H1 (cell line): ENCODE results near the gene COCH. TPM values are rescaled to one million over a fixed set of nuclear protein-coding genes. Genes with fewer than 3 reads are reported as not detected.

Source experiments
- CTCF ChIA-PET: fragments of 300-600 bp; sonication (Branson Sonifier 250); formaldehyde crosslinking; loops from one replicate; lab custom pipeline; 2021; ENCODE audit not compliant: partially characterized antibody; lab: Charles Lee
- POLR2A ChIA-PET: fragments of 300-600 bp; sonication (Branson Sonifier 250); formaldehyde crosslinking; loops from one replicate; lab custom pipeline; 2021; ENCODE audit warnings: inconsistent platforms; ENCODE audit not compliant: partially characterized antibody; lab: Charles Lee
- DNase-seq, 2 experiments: peaks; one replicate each; pipeline versions ENCODE4 v3.0.0 to v3.0.0-alpha.2; 2010 to 2022; ENCODE audit warnings: low spot score in 2 of 2, low read depth in 1 of 2, mixed read lengths in 1 of 2
- FAIRE-seq: peaks from 2 replicates; lab custom pipeline; 2011; peaks lifted over from hg19 to GRCh38; lab: Jason Lieb, UNC
- H2AFZ ChIP-seq: 2 replicates; pipeline ENCODE4 v1.8.1; 2012; ENCODE audit warnings: low read length, inconsistent platforms
- H2AK5ac ChIP-seq: 2 replicates; pipeline ENCODE4 v1.6.1; 2013; ENCODE audit warnings: low read depth, low read length
- H2BK120ac ChIP-seq: replicated peaks from 2 replicates; pipeline ENCODE3; 2013; ENCODE audit warnings: low read depth, low read length, inconsistent platforms
- H2BK12ac ChIP-seq: 2 replicates; pipeline ENCODE4 v1.6.1; 2013; ENCODE audit warnings: low read depth, low read length
- H2BK15ac ChIP-seq: 2 replicates; pipeline ENCODE4 v1.6.1; 2013; ENCODE audit warnings: low read length
- H2BK20ac ChIP-seq: 2 replicates; pipeline ENCODE4 v1.6.1; 2013; ENCODE audit warnings: low read length
- H2BK5ac ChIP-seq: 2 replicates; pipeline ENCODE4 v1.6.1; 2013; ENCODE audit warnings: low read depth, low read length
- H3K14ac ChIP-seq: 2 replicates; pipeline ENCODE4 v1.6.1; 2013; ENCODE audit warnings: inconsistent platforms; ENCODE audit not compliant: insufficient read length
- H3K18ac ChIP-seq: 2 replicates; pipeline ENCODE4 v1.6.1; 2013; ENCODE audit warnings: low read length; ENCODE audit errors: extremely low read depth
- H3K23ac ChIP-seq: 2 replicates; pipeline ENCODE4 v1.6.1; 2013; ENCODE audit warnings: inconsistent platforms; ENCODE audit not compliant: insufficient read length
- H3K23me2 ChIP-seq: 2 replicates; pipeline ENCODE4 v1.6.1; 2013; ENCODE audit warnings: low read depth, low read length
- H3K27ac ChIP-seq: 2 replicates; pipeline ENCODE4 v1.6.1; 2011; ENCODE audit warnings: low read depth, low read length, inconsistent platforms
- H3K27me3 ChIP-seq, 4 experiments: replicated peaks in 1 of 4; 1 replicate in 1 of 4; 2 replicates in 3 of 4; pipeline versions ENCODE4 v1.6.1 to v1.8.1; 2011 to 2013; ENCODE audit warnings: low read length in 3 of 4, mild to moderate bottlenecking in 3 of 4, inconsistent platforms in 2 of 4, mixed read lengths in 2 of 4, moderate library complexity in 1 of 4; ENCODE audit not compliant: control insufficient read depth in 3 of 4, insufficient read depth in 3 of 4; ENCODE audit errors: extremely low read depth in 1 of 4
- H3K36me3 ChIP-seq, 4 experiments: 2 replicates each; pipeline versions ENCODE4 v1.6.1 to v1.8.1; 2011 to 2013; ENCODE audit warnings: mild to moderate bottlenecking in 4 of 4, low read length in 3 of 4, moderate library complexity in 2 of 4, control low read depth in 1 of 4, inconsistent platforms in 1 of 4; ENCODE audit not compliant: insufficient read depth in 4 of 4, control insufficient read depth in 2 of 4
- H3K4ac ChIP-seq: replicated peaks from 2 replicates; pipeline ENCODE3; 2013; ENCODE audit warnings: low read length, low read depth, mixed read lengths, inconsistent platforms; ENCODE audit not compliant: insufficient read length
- H3K4me1 ChIP-seq, 4 experiments: replicated peaks in 1 of 4; 1 replicate in 1 of 4; 2 replicates in 3 of 4; pipeline versions ENCODE4 v1.6.1 to v1.8.1; 2011 to 2013; ENCODE audit warnings: low read length in 3 of 4, inconsistent platforms in 2 of 4, mixed read lengths in 1 of 4; ENCODE audit not compliant: insufficient read depth in 4 of 4, control insufficient read depth in 3 of 4
- H3K4me2 ChIP-seq, 2 experiments: 2 replicates each; pipeline versions ENCODE4 v1.6.1 to v1.8.1; 2011 to 2013; ENCODE audit warnings: low read depth in 2 of 2, low read length in 2 of 2, control low read depth in 1 of 2, inconsistent platforms in 1 of 2, mild to moderate bottlenecking in 1 of 2; ENCODE audit not compliant: insufficient read depth in 1 of 2
- H3K4me3 ChIP-seq, 4 experiments: fragments of 200-600, 300-600 bp in 1 of 4; sonication (generic), shearing (Covaris generic), sonication (Bioruptor Twin) in 1 of 4; 2 replicates each; pipeline versions ENCODE4 v1.5.1 to v1.8.1; 2011 to 2016; ENCODE audit warnings: low read length in 4 of 4, low read depth in 3 of 4, control low read depth in 2 of 4, inconsistent platforms in 2 of 4, mild to moderate bottlenecking in 2 of 4, mixed read lengths in 1 of 4, moderate library complexity in 1 of 4; ENCODE audit not compliant: insufficient read depth in 2 of 4; ENCODE audit errors: extremely low read depth in 1 of 4
- H3K56ac ChIP-seq: replicated peaks from 2 replicates; pipeline ENCODE3; 2013; ENCODE audit warnings: low read depth, mild to moderate bottlenecking, mixed read lengths, low read length, inconsistent platforms; ENCODE audit not compliant: insufficient read length
- H3K79me1 ChIP-seq: 2 replicates; pipeline ENCODE4 v1.6.1; 2013; ENCODE audit warnings: low read depth, low read length, control low read depth
- H3K79me2 ChIP-seq, 2 experiments: 2 replicates each; pipeline versions ENCODE4 v1.6.1 to v1.8.1; 2012 to 2013; ENCODE audit warnings: low read length in 2 of 2, mild to moderate bottlenecking in 2 of 2, inconsistent platforms in 1 of 2; ENCODE audit not compliant: insufficient read depth in 2 of 2, control insufficient read depth in 1 of 2
- H3K9ac ChIP-seq, 4 experiments: replicated peaks in 1 of 4; 1 replicate in 1 of 4; 2 replicates in 3 of 4; pipeline versions ENCODE4 v1.6.1 to v1.8.1; 2011 to 2013; ENCODE audit warnings: low read depth in 3 of 4, low read length in 3 of 4, control low read depth in 2 of 4, mild to moderate bottlenecking in 2 of 4, moderate library complexity in 2 of 4, inconsistent platforms in 1 of 4; ENCODE audit errors: extremely low read depth in 1 of 4
- H3K9me3 ChIP-seq, 2 experiments: 2 replicates each; pipeline versions ENCODE4 v1.6.1 to v1.8.1; 2012 to 2013; ENCODE audit warnings: mild to moderate bottlenecking in 2 of 2, moderate library complexity in 2 of 2, control low read depth in 1 of 2, inconsistent platforms in 1 of 2, low read depth in 1 of 2, low read length in 1 of 2, mixed read lengths in 1 of 2; ENCODE audit not compliant: insufficient read depth in 2 of 2
- H4K20me1 ChIP-seq, 2 experiments: replicated peaks in 1 of 2; 2 replicates each; pipeline versions ENCODE3 to v1.8.1; 2011 to 2013; ENCODE audit warnings: inconsistent platforms in 2 of 2, low read length in 2 of 2, mild to moderate bottlenecking in 1 of 2; ENCODE audit not compliant: insufficient read depth in 2 of 2, control insufficient read depth in 1 of 2
- H4K5ac ChIP-seq: 2 replicates; pipeline ENCODE4 v1.6.1; 2013; ENCODE audit warnings: low read length, low read depth, mixed read lengths, inconsistent platforms; ENCODE audit not compliant: insufficient read length
- H4K8ac ChIP-seq: 2 replicates; pipeline ENCODE4 v1.8.0; 2013; ENCODE audit warnings: mild to moderate bottlenecking, moderate library complexity, low read length, inconsistent platforms; ENCODE audit not compliant: insufficient read depth; ENCODE audit errors: extremely low read depth
- H4K91ac ChIP-seq: replicated peaks from 2 replicates; pipeline ENCODE3; 2013; ENCODE audit warnings: low read length, mixed read lengths, inconsistent platforms; ENCODE audit not compliant: insufficient read length
- CHD1 ChIP-seq: IDR thresholded peaks from 2 replicates; pipeline ENCODE4 v1.6.1; 2012; ENCODE audit warnings: low read depth, low read length, improper control_type of control experiment
- CHD2 ChIP-seq: IDR thresholded peaks from 2 replicates; pipeline ENCODE4 v1.6.1; 2012; ENCODE audit warnings: low read length, improper control_type of control experiment
- EP300 ChIP-seq, 2 experiments: IDR thresholded peaks; 1 replicate in 1 of 2; 2 replicates in 1 of 2; pipeline ENCODE4 v1.6.1; 2011 to 2012; ENCODE audit warnings: low read depth in 2 of 2, low read length in 2 of 2, mild to moderate bottlenecking in 2 of 2, borderline replicate concordance in 1 of 2, inconsistent platforms in 1 of 2, moderate library complexity in 1 of 2
- EZH2 ChIP-seq: fragments of 200-600 bp; sonication (generic); IDR thresholded peaks from 2 replicates; pipeline ENCODE4 v1.7.1; 2012; ENCODE audit warnings: low read depth, mild to moderate bottlenecking, moderate library complexity, low read length, inconsistent platforms; ENCODE audit not compliant: severe bottlenecking
- HDAC2 ChIP-seq, 2 experiments: fragments of 300-600 bp in 1 of 2; sonication (generic) in 1 of 2; IDR thresholded peaks; 2 replicates each; pipeline ENCODE4 v1.6.1; 2011 to 2012; ENCODE audit warnings: low read depth in 2 of 2, low read length in 2 of 2, mild to moderate bottlenecking in 2 of 2, moderate library complexity in 2 of 2, borderline replicate concordance in 1 of 2, inconsistent platforms in 1 of 2
- KDM1A ChIP-seq: fragments of 200-600, 300-600 bp; sonication (generic); IDR thresholded peaks from 2 replicates; pipeline ENCODE4 v1.7.1; 2016; ENCODE audit warnings: mild to moderate bottlenecking, low read length, borderline replicate concordance
- KDM5A ChIP-seq: fragments of 200-600 bp; IDR thresholded peaks from 2 replicates; pipeline ENCODE4 v1.7.1; 2012; ENCODE audit warnings: mild to moderate bottlenecking, low read length, inconsistent platforms, mixed read lengths
- MAFK ChIP-seq: IDR thresholded peaks from 2 replicates; pipeline ENCODE4 v1.6.1; 2012; ENCODE audit warnings: low read depth, mild to moderate bottlenecking, improper control_type of control experiment, low read length
- MAX ChIP-seq: IDR thresholded peaks from 2 replicates; pipeline ENCODE4 v1.6.1; 2012; ENCODE audit warnings: inconsistent platforms
- RFX5 ChIP-seq: IDR thresholded peaks from 2 replicates; pipeline ENCODE4 v1.6.1; 2011; ENCODE audit warnings: low read depth, low read length, improper control_type of control experiment, borderline replicate concordance
- SAP30 ChIP-seq: fragments of 300-600 bp; sonication (generic); IDR thresholded peaks from 2 replicates; pipeline ENCODE4 v1.7.1; 2012; ENCODE audit warnings: low read length, moderate library complexity, mild to moderate bottlenecking, inconsistent platforms; ENCODE audit not compliant: insufficient read depth, insufficient replicate concordance
- WGBS, 2 experiments: shearing (Covaris generic) in 1 of 2; methylation state at CpG; one replicate each; pipeline versions ENCODE4 v1.1.6 to v1.1.7; 2013 to 2015; ENCODE audit warnings: low lambda C conversion rate in 2 of 2, mixed read lengths in 2 of 2, inconsistent platforms in 1 of 2, low coverage in 1 of 2, missing lambda C conversion rate in 1 of 2; ENCODE audit not compliant: insufficient replicate concordance in 2 of 2, insufficient coverage in 1 of 2, insufficient read length in 1 of 2; ENCODE audit errors: extremely low coverage in 1 of 2, missing lambda C conversion rate in 1 of 2; 5-methylcytosine and 5-hydroxymethylcytosine counted together
- polyA plus RNA-seq, 7 experiments: library from polyadenylated mRNA; depleted of rRNA in 3 of 7; stranded (reverse) in 5 of 7; unstranded in 2 of 7; fragments of >200 nt in 5 of 7; fragments of 200-250 nt in 2 of 7; gene quantifications; 1 replicate in 5 of 7; 2 replicates in 1 of 7; 4 replicates in 1 of 7; pipeline versions ENCODE4 v1.2.1 to v1.2.3, GENCODE V29; 2011 to 2013; ENCODE audit warnings: missing spikeins in 2 of 7, mixed read lengths in 2 of 7
- total RNA-seq: library from RNA; stranded (reverse); fragmentation: NEBNext Ultra II Directional; extraction: Animal tissue kit (Norgen Biotek cat#: 25700); gene quantifications from 2 replicates; pipeline ENCODE4 v1.2.1, GENCODE V29; 2021

Gene COCH
- total and polyA plus RNA-seq, 2 of the 8 experiments (the other 6 are each of a cell fraction or from before 2014, with no cell fraction given), result 12.9 to 30.8 TPM

GRCh38 chr14:30840086-30840779, 34.1 kb upstream of the COCH start:
- 98% methylated on average over 10 of the region's 10 CpGs; no CpG with 5 or more reads in 1 of the 2 experiments for WGBS, 2 experiments
- CTCF ChIA-PET, result interaction anchor here (0.6 to 1.2 kb wide), 2 partner anchors 26 to 30 kb away, joined by 3 read pairs; no protein-coding TSS in a partner anchor
- Histone ChIP-seq H3K4me2 (no peak overlapping the region), H3K23me2 (no peaks in the 10 kb centered on the region), H3K27me3 (no peaks in the 10 kb centered on the region), H3K23ac (no peak overlapping the region), H2BK12ac (no peak overlapping the region), H2BK5ac (no peak overlapping the region), H2BK20ac (no peak overlapping the region), H2AK5ac (no peak overlapping the region), H3K56ac (no peak overlapping the region), H3K4me3 (no peak overlapping the region), H4K91ac (no peak overlapping the region), H2AFZ (0 out of 2 replicates have a peak overlapping the region, but pooled peaks have one; percentile 50), H3K79me2 (no peaks in the 10 kb centered on the region), H3K36me3 (no peaks in the 10 kb centered on the region), H3K9ac (no peak overlapping the region), H2BK15ac (no peak overlapping the region), H3K4ac (no peak overlapping the region), H3K79me1 (no peaks in the 10 kb centered on the region), H4K8ac (no peak overlapping the region), H4K5ac (no peak overlapping the region), H3K14ac (no peak overlapping the region), H3K4me1 (no peaks in the 10 kb centered on the region), H4K20me1 (no peaks in the 10 kb centered on the region), H3K18ac (no peak overlapping the region), H3K27ac (no peak overlapping the region), H2BK120ac (no peak overlapping the region), H3K9me3 (no peaks in the 10 kb centered on the region)
- DNase-seq (no peak), FAIRE-seq (no peak)
- POLR2A ChIA-PET, result interaction anchor here (1.3 kb wide), 1 partner anchor 14 kb away, joined by 3 read pairs; no protein-coding TSS in a partner anchor
- no peak for TF ChIP-seq MAX
- no peak for TF ChIP-seq SAP30
- no peak for TF ChIP-seq RFX5
- TF ChIP-seq EZH2, result no peak
- TF ChIP-seq HDAC2 (IDR thresholded peaks at IDR 0.05; ENCODE audit: borderline replicate concordance in 1 of 2, low read depth in 2 of 2, low read length in 2 of 2), result no peak
- no peak for TF ChIP-seq CHD1
- TF ChIP-seq KDM5A, result no peak
- no peak for TF ChIP-seq CHD2
- no peak for TF ChIP-seq MAFK
- TF ChIP-seq EP300 (IDR thresholded peaks at IDR 0.05; ENCODE audit: borderline replicate concordance in 1 of 2, low read depth in 2 of 2, low read length in 2 of 2), result no peak
- TF ChIP-seq KDM1A, result no peak
